ENCODE measurements around the gene AHNAK2.

DNA sequence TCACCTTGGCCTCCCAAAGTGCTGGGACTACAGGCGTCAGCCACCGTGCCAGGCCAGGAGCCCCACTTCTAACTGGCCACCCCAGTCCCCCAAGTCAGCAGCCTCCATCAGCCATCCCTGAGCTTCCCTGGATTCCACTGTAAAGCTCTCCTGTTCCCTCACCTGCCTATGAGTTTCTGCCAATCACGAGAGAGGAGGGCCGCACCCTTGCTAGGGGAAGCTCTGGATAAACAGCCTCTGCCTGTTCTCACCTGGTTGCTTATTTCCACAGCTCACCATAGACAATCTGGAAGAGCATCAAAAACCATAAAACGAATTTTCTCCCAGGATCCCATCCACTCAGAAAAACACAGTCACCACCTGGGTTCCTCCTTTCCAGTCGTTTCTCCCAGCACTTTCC lies 37.7 kb upstream of the AHNAK2 start:
- TF ChIP-seq EZH2 (IDR thresholded peaks at IDR 0.05; ENCODE audit: insufficient read depth, poor library complexity, severe bottlenecking) (no peak), EZH2phosphoT487 (IDR thresholded peaks at IDR 0.05; ENCODE audit: insufficient read depth, low read depth) (no peak)
